Hepatocyte (in vitro differentiated cells): ENCODE data around the gene KCTD7.

Experiments
- EZH2 ChIP-seq: fragments of 200-600 bp; sonication (generic); IDR thresholded peaks from 2 replicates; pipeline ENCODE4 v1.6.1; 2016; ENCODE audit warnings: antibody characterized with exemption, mild to moderate bottlenecking, borderline replicate concordance
- EZH2phosphoT487 ChIP-seq: fragments of 200-600 bp; sonication (generic); IDR thresholded peaks from one replicate; pipeline ENCODE4 v1.6.1; 2018; ENCODE audit warnings: antibody characterized with exemption, mild to moderate bottlenecking, low read depth, moderate library complexity; ENCODE audit not compliant: unreplicated experiment, severe bottlenecking
- TF ChIP-seq, protein P1 (sequence below): fragments of 200-600 bp; sonication (generic); IDR thresholded peaks from 2 replicates; pipeline ENCODE4 v1.5.1; 2016; ENCODE audit warnings: antibody characterized with exemption, mild to moderate bottlenecking; ENCODE audit not compliant: poor library complexity

DNA sequence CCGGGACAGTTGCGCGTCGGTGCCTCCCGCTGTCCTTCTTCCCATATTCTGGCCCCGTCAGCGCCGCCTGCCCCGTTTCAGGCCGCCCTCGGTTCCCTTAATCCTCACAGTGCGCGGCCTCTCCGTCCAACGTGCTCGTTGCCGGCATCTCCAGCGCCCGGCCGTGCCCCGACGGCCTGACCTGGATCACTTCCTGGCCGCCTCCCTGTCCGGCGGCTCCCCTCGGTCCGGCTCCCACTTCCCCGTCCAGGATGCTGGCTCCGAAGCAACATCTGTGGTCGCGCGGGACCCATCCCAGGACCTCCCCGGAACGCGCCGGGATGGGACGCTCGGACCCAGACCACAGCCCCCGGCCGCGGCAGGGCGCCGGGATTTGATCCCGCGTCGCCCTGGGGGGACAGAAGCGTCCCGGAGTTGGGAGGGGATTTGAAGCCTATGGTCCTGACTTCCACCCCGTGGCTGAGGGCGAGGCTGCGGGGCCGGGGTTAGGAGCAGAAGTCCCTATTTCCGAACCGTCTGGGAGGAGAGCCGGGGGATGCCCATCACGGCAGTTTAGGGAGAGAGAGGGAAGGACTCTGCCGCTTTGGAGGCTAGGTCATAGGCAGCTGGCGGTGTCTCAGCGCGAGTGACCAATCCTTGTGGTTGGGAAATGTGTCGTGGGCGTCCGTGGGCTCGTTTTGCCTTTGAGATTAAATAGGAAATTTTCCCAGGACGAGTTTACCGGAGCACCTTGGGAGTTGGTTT, 53.8 kb downstream of the KCTD7 start:
- TF ChIP-seq, protein P1, sequence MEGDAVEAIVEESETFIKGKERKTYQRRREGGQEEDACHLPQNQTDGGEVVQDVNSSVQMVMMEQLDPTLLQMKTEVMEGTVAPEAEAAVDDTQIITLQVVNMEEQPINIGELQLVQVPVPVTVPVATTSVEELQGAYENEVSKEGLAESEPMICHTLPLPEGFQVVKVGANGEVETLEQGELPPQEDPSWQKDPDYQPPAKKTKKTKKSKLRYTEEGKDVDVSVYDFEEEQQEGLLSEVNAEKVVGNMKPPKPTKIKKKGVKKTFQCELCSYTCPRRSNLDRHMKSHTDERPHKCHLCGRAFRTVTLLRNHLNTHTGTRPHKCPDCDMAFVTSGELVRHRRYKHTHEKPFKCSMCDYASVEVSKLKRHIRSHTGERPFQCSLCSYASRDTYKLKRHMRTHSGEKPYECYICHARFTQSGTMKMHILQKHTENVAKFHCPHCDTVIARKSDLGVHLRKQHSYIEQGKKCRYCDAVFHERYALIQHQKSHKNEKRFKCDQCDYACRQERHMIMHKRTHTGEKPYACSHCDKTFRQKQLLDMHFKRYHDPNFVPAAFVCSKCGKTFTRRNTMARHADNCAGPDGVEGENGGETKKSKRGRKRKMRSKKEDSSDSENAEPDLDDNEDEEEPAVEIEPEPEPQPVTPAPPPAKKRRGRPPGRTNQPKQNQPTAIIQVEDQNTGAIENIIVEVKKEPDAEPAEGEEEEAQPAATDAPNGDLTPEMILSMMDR, result no peak
- TF ChIP-seq EZH2phosphoT487 (no peak), EZH2 (no peak)
